Spleen (tissue), 11 donors: ENCODE results near the gene PEDS1. TPM values are rescaled to one million over a fixed set of nuclear protein-coding genes. Genes with fewer than 3 reads are reported as not detected.
"Not testable (repeated sequence)": the region's sequence is repeated elsewhere in the genome, so short reads cannot be mapped to it uniquely, and the experiment has no call there.

ENCODE experiments used
- DNase-seq: peaks from one replicate; pipeline ENCODE4 v3.0.0-alpha.2; 2020
- H3K27ac ChIP-seq, 8 donors: fragments of 200-600 bp; sonication (generic) in 7 of 8; 1 replicate in 4 of 8; 2 replicates in 4 of 8; pipeline versions ENCODE4 v1.5.0 to v1.8.0; 2016 to 2021; ENCODE audit warnings: inconsistent platforms in 4 of 8, mild to moderate bottlenecking in 4 of 8, moderate library complexity in 1 of 8
- H3K27me3 ChIP-seq, 7 donors: fragments of 200-600 bp; sonication (generic) in 6 of 7; replicated peaks in 1 of 7; 1 replicate in 4 of 7; 2 replicates in 3 of 7; pipeline versions ENCODE4 v1.5.0 to v1.8.0; 2016 to 2021; ENCODE audit warnings: inconsistent platforms in 3 of 7, mild to moderate bottlenecking in 1 of 7
- H3K36me3 ChIP-seq, 6 donors: fragments of 200-600 bp; sonication (generic) in 5 of 6; 1 replicate in 4 of 6; 2 replicates in 2 of 6; pipeline versions ENCODE4 v1.5.0 to v1.8.0; 2016 to 2021; ENCODE audit warnings: inconsistent platforms in 2 of 6
- H3K4me1 ChIP-seq, 6 donors: fragments of 200-600 bp; sonication (generic) in 5 of 6; 1 replicate in 3 of 6; 2 replicates in 3 of 6; pipeline versions ENCODE4 v1.5.0 to v1.8.0; 2016 to 2021; ENCODE audit warnings: inconsistent platforms in 3 of 6
- H3K4me3 ChIP-seq, 8 donors: fragments of 200-600 bp; sonication (generic) in 7 of 8; 1 replicate in 4 of 8; 2 replicates in 4 of 8; pipeline versions ENCODE4 v1.5.0 to v1.8.0; 2016 to 2021; ENCODE audit warnings: inconsistent platforms in 4 of 8, mild to moderate bottlenecking in 4 of 8, moderate library complexity in 2 of 8
- H3K9me3 ChIP-seq, 8 donors: fragments of 200-600 bp; sonication (generic) in 7 of 8; 1 replicate in 4 of 8; 2 replicates in 4 of 8; pipeline versions ENCODE4 v1.5.0 to v1.8.0; 2016 to 2021; ENCODE audit warnings: inconsistent platforms in 4 of 8
- POLR2A ChIP-seq, 3 donors: fragments of 450-650 bp; IDR thresholded peaks; one replicate each; pipeline ENCODE4 v1.5.1; 2017; ENCODE audit warnings: antibody characterized with exemption in 3 of 3, mild to moderate bottlenecking in 1 of 3
- POLR2AphosphoS5 ChIP-seq, 3 donors: sonication (generic); formaldehyde crosslinking; IDR thresholded peaks; one replicate each; pipeline ENCODE4 v1.5.1; 2017; ENCODE audit warnings: antibody characterized with exemption in 3 of 3
- WGBS, 5 donors: extraction: QIAGEN DNeasy Blood & Tissue Kit in 3 of 5; methylation state at CpG; one replicate each; pipeline versions ENCODE4 v1.1.5 to v1.1.7; 2013 to 2018; 5-methylcytosine and 5-hydroxymethylcytosine counted together
- intact Hi-C: fragments of 100-400 bp; cut with DNase I; formaldehyde crosslinking; loops from one replicate; pipeline ENCODE4 v1.15.0; 2023; ENCODE audit warnings: low total_unique reads
- polyA plus RNA-seq, 3 donors: library from polyadenylated mRNA; stranded (reverse); fragments of 200-250 nt; gene quantifications; one replicate each; pipeline ENCODE4 v1.2.1, GENCODE V29; 2013
- total RNA-seq, 7 donors: library from RNA; depleted of rRNA in 3 of 7; stranded (reverse); fragments of >200 nt in 3 of 7; fragmentation: NEBNext Ultra II Directional in 4 of 7; extraction: Animal tissue kit (Norgen Biotek cat#: 25700) in 4 of 7; gene quantifications; one replicate each; pipeline versions ENCODE4 v1.1.0 to v1.2.1, GENCODE V29; 2016 to 2021
- TF ChIP-seq, protein P1 (sequence below), 11 experiments: fragments of 200-600 bp in 7 of 11; fragments of 450-650 bp in 4 of 11; sonication (generic) in 4 of 11; IDR thresholded peaks in 8 of 11; conservative IDR thresholded peaks in 3 of 11; 1 replicate in 7 of 11; 2 replicates in 4 of 11; pipeline versions ENCODE4 v1.4.0 to v1.8.0; 2016 to 2021; ENCODE audit warnings: antibody characterized with exemption in 11 of 11, inconsistent platforms in 4 of 11, mild to moderate bottlenecking in 1 of 11
- donor health status: healthy with polysubstance abuse.
- donor health status: DM: no; HTN: no; CAD: no; lungs with moderate emphysema.
- donor health status: DM: no; HTN: no; CAD: no.
- donor health status: Bipolar disorder and iron deficiency.
- donor health status: healthy.
- donor health status: DM: no; HTN: no; CAD: no.
- donor health status: DM: yes; HTN: yes; CAD: no.

The PEDS1 gene
- total and polyA plus RNA-seq, 10 donors, result 9.6 to 24.8 (median 15.7) TPM

DNA sequence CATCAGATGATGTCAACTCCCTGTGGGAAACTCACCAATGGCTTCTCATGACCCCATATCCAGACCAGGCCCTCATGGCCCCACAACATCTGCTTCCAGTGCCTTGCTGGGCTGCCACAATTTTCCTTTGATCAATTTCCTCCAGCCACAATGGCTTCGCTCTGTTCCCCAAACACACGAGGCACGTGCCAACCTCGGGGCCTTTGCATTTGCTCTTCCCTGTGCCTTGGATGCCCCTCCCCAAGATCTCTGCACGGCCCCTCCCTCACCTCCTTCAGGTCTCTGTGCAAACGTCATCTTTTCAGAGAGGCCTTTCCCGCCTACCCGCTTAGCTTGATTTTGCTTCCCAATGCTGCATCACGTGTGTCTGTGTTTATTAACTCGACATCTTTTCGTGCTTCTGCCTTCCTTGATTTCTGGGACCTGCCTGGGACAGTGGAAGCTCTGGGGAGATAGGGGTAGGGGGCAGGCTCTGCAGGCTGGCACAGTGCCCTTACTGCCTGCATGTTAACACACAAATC is 13.1 kb downstream of the PEDS1 start:
- peaks cover 2 to 88% (median 26%) of the 10 kb centered on the region in 6 donors for H3K36me3 ChIP-seq
- H3K9me3 ChIP-seq, result no peaks in the 10 kb centered on the region
- no peaks in the 10 kb centered on the region for H3K27me3 ChIP-seq
- no peak overlapping the region for H3K4me3 ChIP-seq
- no peak for DNase-seq
- intact Hi-C loops, result no loop called here
- WGBS, 5 donors, result 90 to 93% (median 91%) methylated on average over 11 of the region's 11 CpGs
- TF ChIP-seq, protein P1, sequence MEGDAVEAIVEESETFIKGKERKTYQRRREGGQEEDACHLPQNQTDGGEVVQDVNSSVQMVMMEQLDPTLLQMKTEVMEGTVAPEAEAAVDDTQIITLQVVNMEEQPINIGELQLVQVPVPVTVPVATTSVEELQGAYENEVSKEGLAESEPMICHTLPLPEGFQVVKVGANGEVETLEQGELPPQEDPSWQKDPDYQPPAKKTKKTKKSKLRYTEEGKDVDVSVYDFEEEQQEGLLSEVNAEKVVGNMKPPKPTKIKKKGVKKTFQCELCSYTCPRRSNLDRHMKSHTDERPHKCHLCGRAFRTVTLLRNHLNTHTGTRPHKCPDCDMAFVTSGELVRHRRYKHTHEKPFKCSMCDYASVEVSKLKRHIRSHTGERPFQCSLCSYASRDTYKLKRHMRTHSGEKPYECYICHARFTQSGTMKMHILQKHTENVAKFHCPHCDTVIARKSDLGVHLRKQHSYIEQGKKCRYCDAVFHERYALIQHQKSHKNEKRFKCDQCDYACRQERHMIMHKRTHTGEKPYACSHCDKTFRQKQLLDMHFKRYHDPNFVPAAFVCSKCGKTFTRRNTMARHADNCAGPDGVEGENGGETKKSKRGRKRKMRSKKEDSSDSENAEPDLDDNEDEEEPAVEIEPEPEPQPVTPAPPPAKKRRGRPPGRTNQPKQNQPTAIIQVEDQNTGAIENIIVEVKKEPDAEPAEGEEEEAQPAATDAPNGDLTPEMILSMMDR (IDR thresholded peaks at IDR 0.05 in 8 of 11, conservative IDR thresholded peaks at IDR 0.05 in 3 of 11), result no peak
- TF ChIP-seq POLR2A (IDR thresholded peaks at IDR 0.05) (no peak), POLR2AphosphoS5 (IDR thresholded peaks at IDR 0.05) (peak in 1 of 3 donors; percentile 1)
- H3K27ac ChIP-seq, result peak overlapping the region in 2 of 8 donors; percentile 69 to 71
- H3K4me1 ChIP-seq, result peaks cover 20 to 89% (median 70%) of the 10 kb centered on the region in 6 donors

DNA sequence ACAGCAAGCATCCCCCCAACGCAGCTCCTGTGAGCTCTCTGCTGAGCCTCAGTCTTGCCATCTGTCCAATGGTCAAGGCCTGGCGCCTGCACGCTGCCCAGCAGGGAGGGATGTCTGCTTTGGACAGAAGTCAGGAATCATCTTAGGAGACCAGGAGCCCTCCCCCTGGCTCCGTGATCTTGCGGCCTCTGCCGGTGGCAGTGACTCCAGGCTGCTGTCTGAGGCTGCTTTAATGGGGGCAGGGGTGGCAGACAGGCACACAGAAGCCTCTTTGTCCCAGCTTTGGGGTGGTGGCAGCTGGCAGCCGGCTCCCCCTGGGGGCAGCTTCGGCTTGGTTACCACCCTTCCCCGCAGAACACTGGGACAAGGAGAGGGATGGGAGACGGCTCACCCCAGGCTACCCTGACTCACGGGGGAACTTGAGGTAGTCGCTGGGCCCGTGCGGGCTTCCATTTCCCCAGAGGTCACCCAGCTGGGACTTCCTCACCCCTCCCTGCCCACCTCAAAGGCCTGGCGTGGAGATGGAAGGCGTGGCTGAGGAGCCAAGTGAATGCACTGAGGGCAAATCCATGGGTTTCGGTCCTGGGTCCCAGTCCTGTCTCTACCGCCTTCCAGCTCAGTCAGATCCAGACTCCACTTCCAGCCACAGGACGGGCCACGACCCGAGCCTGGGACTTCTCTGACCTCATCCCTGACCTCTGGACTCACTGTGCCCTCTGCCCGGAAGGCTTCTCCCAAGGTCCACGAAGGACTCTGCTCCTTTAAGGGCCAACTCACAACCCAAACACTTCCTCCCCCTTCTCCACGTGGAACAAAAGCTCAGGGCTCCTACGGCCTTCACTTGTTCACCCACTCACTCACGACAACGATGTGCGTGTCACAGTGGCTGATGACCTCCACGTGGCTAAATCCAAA is 14.8 kb downstream of the PEDS1 start:
- WGBS, 5 donors, result 68 to 80% (median 73%) methylated on average over 15 to 29 of the region's 29 CpGs
- no peak for DNase-seq
- no peaks in the 10 kb centered on the region for H3K27me3 ChIP-seq
- TF ChIP-seq POLR2A (IDR thresholded peaks at IDR 0.05), result no peak
- TF ChIP-seq POLR2AphosphoS5 (IDR thresholded peaks at IDR 0.05), result peak; percentile 29 to 37 (median 32)
- intact Hi-C loops, result no loop called here
- H3K4me1 ChIP-seq, result peaks cover 19 to 83% (median 58%) of the 10 kb centered on the region in 6 donors
- H3K4me3 ChIP-seq, result no peak overlapping the region
- H3K27ac ChIP-seq, result peak overlapping the region in 7 of 8 donors; percentile 13 to 72 (median 63)
- H3K36me3 ChIP-seq, result peaks cover 2 to 99% (median 26%) of the 10 kb centered on the region in 6 donors
- H3K9me3 ChIP-seq, result no peaks in the 10 kb centered on the region

GRCh38 chr20:50138120-50138478 is 15.4 kb downstream of the PEDS1 start:
- WGBS, 5 donors, result 70 to 81% (median 80%) methylated on average over 5 of the region's 5 CpGs
- H3K4me3 ChIP-seq, result no peak overlapping the region
- H3K27ac ChIP-seq, result peak overlapping the region in 6 of 8 donors; percentile 13 to 72 (median 64)
- no peaks in the 10 kb centered on the region for H3K9me3 ChIP-seq
- DNase-seq, result no peak
- peaks cover 2 to 99% (median 25%) of the 10 kb centered on the region in 6 donors for H3K36me3 ChIP-seq
- intact Hi-C loops, result no loop called here
- TF ChIP-seq, protein P1 (IDR thresholded peaks at IDR 0.05 in 8 of 11, conservative IDR thresholded peaks at IDR 0.05 in 3 of 11), result no peak
- TF ChIP-seq POLR2AphosphoS5 (IDR thresholded peaks at IDR 0.05) (no peak), POLR2A (IDR thresholded peaks at IDR 0.05) (no peak)
- peaks cover 17 to 83% (median 57%) of the 10 kb centered on the region in 6 donors for H3K4me1 ChIP-seq
- H3K27me3 ChIP-seq, result no peaks in the 10 kb centered on the region

GRCh38 chr20:50137702-50138101 is 15.8 kb downstream of the PEDS1 start:
- peaks cover 2 to 99% (median 23%) of the 10 kb centered on the region in 6 donors for H3K36me3 ChIP-seq
- peaks cover 14 to 80% (median 53%) of the 10 kb centered on the region in 6 donors for H3K4me1 ChIP-seq
- H3K27me3 ChIP-seq, H3K9me3 ChIP-seq, H3K4me3 ChIP-seq, DNase-seq, intact Hi-C loops: not testable (repeated sequence)
- peak in 2 of 3 donors; percentile 6 to 9 for TF ChIP-seq POLR2AphosphoS5 (IDR thresholded peaks at IDR 0.05)
- WGBS, 5 donors, result 87 to 94% (median 91%) methylated on average over 13 of the region's 13 CpGs
- peak overlapping the region in 6 of 8 donors; percentile 6 to 72 (median 64) for H3K27ac ChIP-seq
